ENCODE data around the gene USF1.
A peak's percentile ranks its signal among the peaks of the same experiment; 100 is the strongest.
"Not testable (repeated sequence)": the region's sequence is repeated elsewhere in the genome, so short reads cannot be mapped to it uniquely, and the experiment has no call there.

Gene USF1

DNA sequence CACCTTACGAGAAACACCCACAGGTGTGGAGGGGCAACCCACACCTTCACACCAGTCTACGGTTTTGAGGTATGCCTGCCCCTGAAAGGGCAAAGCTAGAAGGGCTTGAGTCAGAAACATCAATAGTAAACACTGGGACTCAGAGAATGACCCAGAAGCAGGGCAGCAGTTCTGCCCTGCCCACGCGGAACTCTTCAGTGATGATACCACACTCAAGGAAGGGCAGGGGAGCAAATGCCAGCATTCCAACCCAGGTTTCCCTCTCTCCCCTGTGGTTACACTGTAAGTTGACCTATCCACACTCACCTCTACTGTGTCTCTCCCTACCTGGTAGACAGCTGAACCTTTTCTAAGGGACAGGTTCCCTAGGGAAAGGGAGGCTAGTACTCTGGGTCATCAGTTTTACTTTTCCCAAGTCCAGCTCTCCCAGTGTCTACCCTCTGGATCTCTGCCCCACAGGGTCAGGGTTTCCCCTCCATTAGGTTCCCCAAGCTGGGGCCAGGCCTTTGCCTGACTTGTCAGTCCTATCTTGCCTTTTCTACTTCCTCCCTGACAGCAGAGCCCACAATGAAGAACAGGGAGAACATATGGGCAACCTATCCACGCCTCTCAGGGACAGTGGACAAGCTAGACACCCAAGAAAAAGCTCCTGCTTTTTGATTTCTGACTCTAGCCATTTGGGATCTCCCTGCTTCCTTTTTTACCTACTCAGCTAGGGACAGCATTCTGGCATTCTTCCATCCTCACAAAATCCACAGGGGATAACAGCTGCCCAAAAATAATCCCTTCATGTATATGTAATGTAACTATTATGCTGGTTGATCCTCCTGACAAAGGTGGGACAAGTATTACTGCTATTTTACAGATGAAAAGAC lies 27.8 kb downstream of the USF1 start:
- DNase-seq = no peak

DNA sequence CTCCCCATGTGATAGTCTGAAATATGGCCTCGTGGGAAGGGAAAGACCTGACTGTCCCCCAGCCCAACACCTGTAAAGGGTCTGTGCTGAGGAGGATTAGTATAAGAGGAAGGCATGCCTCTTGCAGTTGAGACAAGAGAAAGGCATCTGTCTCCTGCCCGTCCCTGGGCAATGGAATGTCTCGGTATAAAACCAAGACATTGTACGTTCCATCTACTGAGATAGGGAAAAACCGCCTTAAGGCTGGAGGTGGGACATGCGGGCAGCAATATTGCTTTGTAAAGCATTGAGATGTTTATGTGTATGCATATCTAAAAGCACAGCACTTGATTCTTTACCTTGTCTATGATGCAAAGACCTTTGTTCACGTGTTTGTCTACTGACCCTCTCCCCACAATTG lies 28.6 kb downstream of the USF1 start:
- DNase-seq = not testable (repeated sequence)

DNA sequence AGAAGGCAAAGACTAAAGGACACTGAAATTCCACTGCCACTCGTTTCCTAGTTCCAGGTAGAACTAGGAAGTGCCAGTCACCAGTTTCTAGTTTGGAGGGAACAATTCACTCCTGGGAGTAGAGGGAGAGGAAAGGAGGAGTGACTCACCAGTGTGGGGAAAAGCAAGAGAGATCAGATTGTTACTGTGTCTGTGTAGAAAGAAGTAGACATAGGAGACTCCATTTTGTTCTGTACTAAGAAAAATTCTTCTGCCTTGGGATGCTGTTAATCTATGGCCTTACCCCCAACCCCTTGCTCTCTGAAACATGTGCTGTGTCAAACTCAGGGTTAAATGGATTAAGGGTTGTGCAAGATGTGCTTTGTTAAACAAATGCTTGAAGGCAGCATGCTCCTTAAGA lies 29.1 kb downstream of the USF1 start:
- DNase-seq = not testable (repeated sequence)

DNA sequence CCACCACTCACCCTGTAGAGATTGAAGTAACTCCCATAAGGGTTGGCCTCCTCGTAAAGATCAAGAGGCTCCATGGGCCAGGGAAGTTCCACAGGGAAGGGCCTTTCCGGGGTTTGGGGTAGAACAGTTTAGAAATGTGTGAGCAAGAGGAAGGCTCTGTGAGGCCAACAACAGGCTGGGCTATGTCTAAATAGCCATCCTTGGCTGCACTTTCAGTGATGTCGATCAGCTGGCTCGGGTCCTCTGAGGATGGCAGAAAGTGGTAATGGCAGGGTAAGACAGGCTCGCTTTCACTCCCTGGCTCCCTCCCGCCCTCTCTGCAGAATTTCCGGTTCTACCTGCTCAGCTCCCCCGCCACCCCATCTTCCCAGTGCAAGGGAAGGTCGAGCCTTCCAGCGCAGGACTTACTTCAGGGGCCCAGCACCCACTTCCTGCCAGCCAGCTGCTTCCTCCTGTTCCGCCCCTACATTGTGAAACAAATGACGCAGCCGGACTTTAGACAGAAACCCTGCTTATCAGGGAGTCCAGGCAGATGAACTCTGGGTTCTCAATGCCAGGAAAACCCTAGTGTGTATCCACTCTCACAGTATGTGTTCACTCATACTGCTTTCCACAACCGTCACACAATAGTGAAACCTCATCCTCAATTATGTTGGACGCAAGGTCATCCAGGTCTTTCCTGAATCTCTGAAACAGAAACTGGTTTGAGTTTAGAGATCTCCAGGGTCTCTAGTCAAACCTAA lies 32.1 kb downstream of the USF1 start:
- DNase-seq = no peak

DNA sequence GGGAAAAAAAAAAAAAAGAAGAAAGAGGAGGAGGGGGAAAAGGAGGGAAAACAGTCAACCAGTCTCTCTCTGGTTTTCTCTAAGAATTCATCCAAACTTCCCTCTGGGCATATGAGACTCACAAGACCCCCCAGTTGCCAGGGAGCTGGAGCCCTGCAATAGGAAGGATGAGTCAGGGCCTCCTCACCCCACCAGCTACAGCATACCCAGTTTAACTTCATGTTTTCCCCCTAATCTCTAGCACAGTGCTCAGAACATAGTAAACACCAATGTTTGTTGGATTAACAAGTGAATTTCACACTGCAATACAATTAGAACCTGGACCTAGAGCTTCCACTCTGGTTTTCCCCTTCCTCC lies 32.7 kb downstream of the USF1 start:
- no peak for DNase-seq

DNA sequence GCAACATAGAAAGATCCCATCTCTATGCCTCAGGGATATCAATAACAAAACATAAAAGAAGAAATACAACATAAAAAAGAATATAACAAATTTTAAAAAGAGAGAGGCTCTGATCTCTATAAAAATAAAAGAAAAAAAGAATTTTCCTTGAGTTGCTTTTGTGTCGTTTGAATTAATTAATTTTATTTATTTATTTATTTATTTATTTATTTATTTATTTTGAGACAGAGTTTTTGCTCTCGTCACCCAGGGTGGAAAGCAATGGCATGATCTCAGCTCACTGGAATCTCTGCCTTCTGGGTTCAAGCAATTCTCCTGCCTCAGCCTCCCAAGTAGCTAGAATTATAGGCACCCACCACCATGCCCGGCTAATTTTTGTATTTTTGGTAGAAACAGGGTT lies 33.4 kb downstream of the USF1 start:
- no peak for DNase-seq

DNA sequence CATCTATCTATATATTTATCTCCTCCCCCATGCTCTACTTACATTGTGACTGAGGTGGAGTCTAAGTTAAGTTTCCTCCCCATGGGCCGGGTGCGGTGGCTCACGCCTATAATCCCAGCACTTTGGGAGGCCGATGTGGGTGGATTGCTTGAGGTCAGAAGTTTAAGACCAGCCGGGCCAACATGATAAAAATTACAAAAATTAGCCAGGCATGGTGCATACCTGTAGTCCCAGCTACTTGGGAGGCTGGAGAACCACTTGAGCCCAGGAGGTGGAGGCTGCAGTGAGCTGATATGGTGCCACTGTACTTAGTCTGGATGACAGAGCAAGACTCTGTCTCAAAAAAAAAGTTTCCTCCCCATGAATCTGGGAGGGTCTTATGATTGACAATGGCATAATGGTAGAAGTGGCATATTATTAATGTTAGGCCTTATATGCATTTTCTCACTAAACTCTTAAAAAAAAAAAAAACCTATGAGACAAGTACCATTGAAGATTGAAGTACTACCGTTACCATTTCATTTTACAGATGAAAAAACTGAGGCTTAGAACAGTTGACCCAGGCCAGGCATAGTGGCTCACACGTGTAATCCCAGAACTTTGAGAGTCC lies 36.1 kb downstream of the USF1 start:
- no peak for DNase-seq

DNA sequence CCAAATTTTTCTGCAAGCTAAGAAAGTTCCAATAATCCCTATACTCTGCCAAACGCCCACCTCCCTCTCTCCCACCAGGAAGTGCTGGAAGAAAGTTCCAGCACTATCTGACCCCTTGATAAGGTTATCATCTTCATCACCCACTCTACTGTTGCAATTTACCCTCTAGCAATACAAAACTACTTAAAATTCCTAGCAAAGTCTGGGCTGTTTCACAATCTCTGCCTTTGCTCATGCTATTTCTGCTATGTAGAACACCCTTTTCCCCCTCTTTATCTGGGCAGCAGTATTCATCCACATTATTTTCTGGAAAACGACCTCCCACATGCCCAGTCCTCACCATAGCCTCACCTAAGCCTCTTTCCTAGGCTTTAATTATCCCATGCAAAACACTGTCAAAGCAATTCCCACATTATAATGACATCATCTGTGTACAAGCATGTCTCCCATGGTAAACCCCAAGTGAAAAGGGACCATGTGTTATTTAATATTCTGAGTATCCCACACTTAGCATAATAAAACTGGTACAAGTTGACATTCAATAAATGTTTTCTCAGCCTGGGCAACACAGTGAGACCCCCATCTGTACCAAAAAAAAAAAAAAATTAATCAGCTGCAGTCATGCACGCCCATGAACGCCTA lies 36.8 kb downstream of the USF1 start:
- no peak for DNase-seq

DNA sequence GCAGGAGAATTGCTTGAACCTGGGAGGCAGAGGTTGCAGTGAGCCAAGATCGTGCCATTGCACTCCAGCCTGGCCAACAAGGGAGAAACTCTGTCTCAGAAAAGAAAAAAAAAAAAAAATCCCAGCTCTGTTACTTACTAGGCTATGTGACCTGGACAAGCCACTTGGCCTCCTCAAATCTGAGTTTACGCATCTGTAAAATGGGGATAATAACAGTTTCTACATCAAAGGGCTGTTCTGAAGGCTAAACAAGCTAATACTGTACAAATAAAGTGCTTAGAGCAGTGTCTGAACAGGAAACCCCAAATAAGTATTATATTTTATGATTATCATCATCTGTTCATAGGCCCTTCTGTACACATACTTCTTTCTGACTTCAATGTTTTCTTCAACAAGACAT lies 38.4 kb downstream of the USF1 start:
- no peak for DNase-seq

DNA sequence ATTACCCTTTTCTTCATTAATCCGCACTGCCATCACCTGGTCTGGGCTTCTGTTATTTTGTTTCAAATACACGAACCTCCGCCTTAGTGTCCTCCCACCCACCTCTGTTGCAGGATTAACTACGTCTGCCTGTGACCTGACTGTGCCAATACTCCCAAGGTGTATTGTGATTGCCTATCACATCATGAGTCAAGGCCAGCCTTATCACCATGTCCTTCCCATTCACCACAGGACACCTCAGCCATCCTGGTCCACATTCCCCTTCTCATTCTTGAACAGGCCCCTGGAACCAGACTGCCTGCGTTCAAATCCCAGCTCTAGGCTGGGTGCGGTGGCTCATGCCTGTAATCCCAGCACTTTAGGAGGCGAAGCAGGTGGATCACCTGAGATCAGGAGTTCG lies 39.2 kb downstream of the USF1 start:
- DNase-seq = no peak

DNA sequence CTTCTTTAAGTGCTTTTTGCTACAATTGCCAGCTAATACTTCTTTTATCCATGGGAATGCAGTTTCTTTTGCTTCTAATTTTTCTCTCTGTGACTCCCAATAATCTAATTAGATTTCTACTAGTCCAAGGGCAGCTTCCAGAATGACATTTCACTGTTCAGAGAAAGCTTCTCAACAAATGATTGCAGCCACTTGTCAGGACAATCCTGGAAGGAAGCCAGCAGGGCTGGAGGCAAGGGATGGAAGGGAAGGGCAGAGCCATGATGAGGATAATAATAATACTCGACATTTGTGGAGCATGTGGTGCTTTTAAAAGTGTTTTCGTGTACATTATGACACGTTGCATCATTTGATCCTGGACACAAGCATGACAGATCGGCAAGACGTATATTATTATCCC lies 44.3 kb downstream of the USF1 start:
- DNase-seq = no peak

DNA sequence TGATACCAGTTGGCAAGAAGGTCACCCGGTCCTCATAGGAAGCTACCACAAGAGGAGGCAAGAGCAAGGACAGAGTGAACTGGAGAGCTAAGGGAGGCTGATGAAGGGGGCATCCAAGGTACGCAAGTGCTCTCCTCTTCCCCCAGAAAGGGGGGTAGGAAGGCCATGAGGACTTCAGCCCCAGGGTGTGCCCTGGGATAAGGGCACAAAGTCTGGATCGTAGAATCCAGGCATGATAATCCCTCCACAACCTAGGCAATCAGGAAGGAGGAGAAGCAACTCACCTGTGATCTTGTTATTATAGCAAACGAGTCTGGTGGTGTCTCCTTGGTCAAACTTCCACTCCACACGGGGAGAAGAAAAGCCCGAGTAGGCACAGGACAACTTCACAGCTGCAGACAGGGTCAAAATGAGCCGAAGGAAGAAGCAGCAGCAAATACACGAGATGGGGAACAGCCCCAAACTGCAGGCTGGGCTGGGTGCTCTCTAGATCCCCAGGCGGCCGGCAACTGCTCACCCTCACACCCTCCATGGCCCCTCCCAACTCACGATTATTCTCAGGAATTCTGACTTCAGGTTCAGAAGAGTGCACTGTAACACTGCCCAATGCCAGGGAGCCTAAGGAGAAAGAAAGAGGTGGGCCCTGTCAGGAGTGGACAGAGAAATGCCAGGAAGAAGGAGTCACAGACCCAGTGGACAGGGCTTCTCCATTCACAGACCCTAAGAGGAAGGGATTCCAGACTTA lies 44.9 kb downstream of the USF1 start:
- DNase-seq = no peak

DNA sequence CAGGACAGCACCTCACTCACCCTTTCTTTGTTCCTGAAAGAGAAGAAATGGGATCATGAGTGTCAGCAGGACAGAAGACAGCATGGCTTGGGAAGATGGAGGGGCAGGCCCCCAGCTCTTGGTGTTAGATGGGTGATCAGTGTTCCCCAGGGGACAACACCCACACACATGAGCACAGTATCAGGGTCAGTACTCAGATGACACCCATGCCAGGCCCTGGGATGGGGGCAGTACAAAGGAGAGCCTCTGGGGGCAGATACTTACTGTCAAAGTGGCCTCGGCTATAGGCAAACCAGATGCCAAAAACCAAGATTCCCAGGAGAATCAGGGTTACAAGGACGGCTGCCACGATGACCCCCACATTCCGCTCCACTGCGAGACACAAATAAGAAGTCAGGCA lies 46.4 kb downstream of the USF1 start:
- no peak for DNase-seq

DNA sequence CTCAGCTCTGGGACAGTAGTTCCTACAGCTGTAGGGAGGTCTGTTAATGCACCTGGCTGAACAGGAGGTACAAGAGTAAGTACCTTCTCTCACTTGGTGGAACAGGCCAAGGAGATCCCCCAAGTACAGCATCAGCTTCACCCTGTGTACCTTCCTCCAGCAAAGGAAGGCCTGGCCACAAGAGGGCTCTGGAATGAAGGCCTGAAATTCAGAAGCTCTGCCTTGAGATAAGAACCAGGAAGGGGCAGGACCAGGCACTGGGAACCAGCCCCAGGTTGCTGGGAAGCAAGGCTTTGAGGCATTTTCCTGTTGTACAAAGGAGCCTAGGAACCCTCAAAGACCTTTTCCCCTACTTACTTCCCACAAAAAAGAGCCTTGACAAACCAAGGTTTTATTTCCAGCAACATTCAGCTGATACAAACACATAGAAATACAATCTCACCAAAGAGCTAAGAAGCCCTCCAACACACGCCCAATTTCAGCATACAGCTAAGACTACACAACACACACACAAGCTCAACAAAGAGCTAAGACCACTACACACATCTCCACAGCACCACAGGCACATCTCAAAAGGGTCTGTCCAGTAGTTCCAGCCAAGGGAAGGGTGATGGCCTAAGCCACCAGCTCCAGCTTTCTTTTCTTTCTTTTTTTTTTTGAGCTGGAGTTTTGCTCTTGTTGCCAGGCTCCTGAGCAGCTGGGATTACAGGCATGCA lies 48.3 kb downstream of the USF1 start:
- peak; percentile 66 for DNase-seq

DNA sequence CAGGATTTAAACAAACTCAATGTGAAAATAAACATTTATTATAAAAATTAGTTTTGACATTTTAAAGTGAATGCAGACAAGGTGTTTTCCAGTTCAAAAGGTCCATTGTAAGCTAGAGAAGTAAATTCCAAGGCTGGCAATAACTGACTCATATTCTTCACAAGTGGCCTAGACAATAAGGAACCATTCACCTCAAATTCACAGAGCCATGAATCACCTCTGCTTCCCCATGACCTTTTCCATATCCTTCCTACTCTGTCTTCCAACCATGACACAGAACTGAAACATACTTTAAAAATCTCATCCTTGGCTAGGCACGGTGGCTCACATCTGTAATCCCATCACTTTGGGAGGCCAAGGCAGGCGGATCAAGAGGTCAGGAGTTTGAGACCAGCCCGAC lies 49.6 kb downstream of the USF1 start:
- DNase-seq = no peak

DNA sequence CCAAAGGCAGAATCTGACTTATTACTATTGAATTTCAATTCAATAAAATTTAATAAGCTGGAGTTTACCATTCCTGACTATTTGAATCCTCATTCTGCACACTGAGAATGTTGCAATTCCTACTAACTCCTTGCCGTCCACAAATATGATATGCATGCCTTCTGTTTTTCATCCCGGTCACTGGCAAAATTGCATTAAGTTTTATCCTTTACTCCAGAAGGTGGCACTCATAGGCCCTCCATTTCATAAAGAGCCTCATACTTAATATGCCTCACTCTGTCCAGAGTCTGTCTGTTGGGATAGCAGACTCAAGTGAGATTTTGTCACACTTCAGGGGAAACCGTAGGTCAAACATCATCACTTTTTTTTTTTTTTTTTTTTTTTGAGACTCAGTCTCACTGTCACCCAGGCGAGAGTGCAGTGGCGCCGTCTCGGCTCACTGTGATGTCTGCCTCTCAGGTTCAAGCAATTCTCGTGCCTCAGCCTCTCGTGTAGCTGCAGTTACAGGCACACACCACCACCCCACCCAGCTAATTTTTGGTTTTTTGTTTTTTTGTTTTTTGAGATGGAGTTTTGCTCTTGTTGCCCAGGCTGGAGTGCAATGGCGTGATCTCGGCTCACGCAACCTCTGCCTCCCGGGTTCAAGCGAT lies 52.1 kb downstream of the USF1 start:
- peak; percentile 72 for DNase-seq

DNA sequence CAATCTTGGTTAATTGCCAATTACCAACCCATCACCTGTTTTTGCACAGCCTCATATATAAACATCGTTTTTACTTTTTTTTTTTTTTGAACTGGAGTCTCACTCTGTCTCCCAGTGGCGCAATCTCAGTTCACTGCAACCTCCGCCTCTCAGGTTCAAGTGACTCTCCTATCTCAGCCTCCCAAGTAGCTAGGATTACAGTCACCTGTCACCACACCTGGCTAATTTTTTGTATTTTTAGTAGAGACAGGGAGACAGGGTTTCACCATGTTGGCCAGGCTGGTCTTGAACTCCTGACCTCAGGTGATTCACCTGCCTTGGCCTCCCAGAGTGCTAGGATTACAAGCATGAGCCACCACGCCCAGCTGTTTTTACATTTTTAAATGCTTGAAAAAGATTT lies 53.7 kb downstream of the USF1 start:
- not testable (repeated sequence) for DNase-seq

Data from DMS53 (cell line).